GM21423 (cell line): ENCODE measurements around the gene KIDINS220.

ENCODE experiments used
- ATAC-seq: cut with Tn5 transposase; IDR thresholded peaks from one replicate; pipeline ENCODE4 v1.9.1; 2021; ENCODE audit warnings: mild to moderate bottlenecking, moderate library complexity; ENCODE audit not compliant: unreplicated experiment

KIDINS220 gene

GRCh38 chr2:8853426-8853825 lies 16.0 kb upstream of the KIDINS220 start:
- no peak for ATAC-seq

GRCh38 chr2:8851811-8852560 lies 14.6 kb upstream of the KIDINS220 start:
- ATAC-seq, result no peak

- no peak for ATAC-seq
Measured at GRCh38 chr2:8850845-8851487, 13.6 kb upstream of the KIDINS220 start.

GRCh38 chr2:8849327-8849726 lies 11.9 kb upstream of the KIDINS220 start:
- ATAC-seq, result no peak

GRCh38 chr2:8848328-8849100 lies 11.1 kb upstream of the KIDINS220 start:
- no peak for ATAC-seq

- ATAC-seq, result no peak
Measured at GRCh38 chr2:8847400-8847799, 10.0 kb upstream of the KIDINS220 start.

- no peak for ATAC-seq
Measured at GRCh38 chr2:8841932-8842331, 4.5 kb upstream of the KIDINS220 start.

- no peak for ATAC-seq
Measured at GRCh38 chr2:8840475-8841091, 3.2 kb upstream of the KIDINS220 start.

- no peak for ATAC-seq
Measured at GRCh38 chr2:8839189-8839965, 2.0 kb upstream of the KIDINS220 start.

GRCh38 chr2:8837795-8838140 lies 355 bp upstream of the KIDINS220 start:
- ATAC-seq, result no peak

GRCh38 chr2:8835279-8835678 lies 2.1 kb downstream of the KIDINS220 start:
- ATAC-seq, result no peak

- no peak for ATAC-seq
Measured at GRCh38 chr2:8833853-8834252, 3.6 kb downstream of the KIDINS220 start.

- no peak for ATAC-seq
Measured at GRCh38 chr2:8831516-8831915, 5.9 kb downstream of the KIDINS220 start.

- no peak for ATAC-seq
Measured at GRCh38 chr2:8827729-8828128, 9.7 kb downstream of the KIDINS220 start.

GRCh38 chr2:8822218-8822617 lies 15.2 kb downstream of the KIDINS220 start:
- no peak for ATAC-seq

- ATAC-seq, result no peak
Measured at GRCh38 chr2:8821276-8822217, 15.9 kb downstream of the KIDINS220 start.

- no peak for ATAC-seq
Measured at GRCh38 chr2:8819948-8820347, 17.5 kb downstream of the KIDINS220 start.

GRCh38 chr2:8819194-8819593 lies 18.2 kb downstream of the KIDINS220 start:
- no peak for ATAC-seq

GRCh38 chr2:8817221-8817620 lies 20.2 kb downstream of the KIDINS220 start:
- ATAC-seq, result no peak
